HG02763 (cell line): ENCODE results near the gene AGAP1.

Experiments used
- ATAC-seq: cut with Tn5 transposase; IDR thresholded peaks from one replicate; pipeline ENCODE4 v1.9.1; 2021; ENCODE audit warnings: mild to moderate bottlenecking, moderate library complexity; ENCODE audit not compliant: unreplicated experiment

The AGAP1 gene

GRCh38 chr2:235951493-235951892, 457.6 kb downstream of the AGAP1 start:
- no peak for ATAC-seq

GRCh38 chr2:235951982-235952381, 458.1 kb downstream of the AGAP1 start:
- ATAC-seq: no peak

- ATAC-seq: no peak
Measured at GRCh38 chr2:235952714-235953113, 458.9 kb downstream of the AGAP1 start.

DNA sequence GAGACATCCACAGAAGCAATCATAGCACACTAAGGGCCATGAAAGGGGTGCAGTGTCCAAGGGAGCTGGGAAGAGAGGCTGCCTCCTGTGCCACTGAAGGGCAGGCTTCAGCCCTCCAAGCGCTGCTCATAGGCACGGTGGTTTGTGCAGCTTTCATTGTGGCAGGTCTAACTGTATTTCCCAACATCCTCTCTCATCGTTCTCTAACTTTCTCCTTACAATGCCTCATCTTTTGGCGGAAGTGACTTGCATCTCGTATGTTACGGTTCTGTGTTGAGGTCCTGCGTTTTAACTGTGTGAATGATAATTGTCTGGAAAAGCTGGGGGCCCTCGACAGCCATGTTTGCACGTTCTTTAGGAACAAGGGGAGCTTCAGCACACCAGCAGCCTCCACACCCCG, 460.4 kb downstream of the AGAP1 start:
- no peak for ATAC-seq

DNA sequence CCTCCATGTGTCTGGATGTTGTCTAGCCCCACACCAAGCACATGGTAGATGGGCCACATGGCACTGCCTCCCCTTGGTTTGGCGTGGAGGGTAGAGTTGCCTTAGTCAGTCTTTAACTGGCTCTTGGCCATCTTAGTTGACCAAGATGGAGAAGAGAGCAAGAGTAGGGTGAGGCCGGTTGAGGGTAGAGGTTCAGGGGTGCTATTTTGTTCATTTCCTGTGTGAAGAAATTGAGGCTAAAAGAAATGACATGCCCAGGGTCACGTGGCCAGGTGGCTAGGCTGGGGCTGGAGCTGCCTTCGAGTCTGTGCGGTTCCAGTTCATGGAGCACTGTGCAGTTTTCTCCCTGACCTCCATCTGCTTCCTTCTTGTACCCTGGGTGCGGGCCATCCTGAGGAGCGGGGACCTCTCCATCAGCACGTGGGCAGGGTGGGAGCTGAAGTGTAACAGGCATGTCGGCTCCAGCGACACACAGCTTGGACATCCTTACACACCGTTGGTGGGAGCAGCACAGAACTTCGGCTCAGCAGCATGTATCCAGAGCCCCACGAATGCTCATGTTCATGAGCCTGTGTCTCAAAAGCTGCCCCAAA, 461.1 kb downstream of the AGAP1 start:
- ATAC-seq: no peak

DNA sequence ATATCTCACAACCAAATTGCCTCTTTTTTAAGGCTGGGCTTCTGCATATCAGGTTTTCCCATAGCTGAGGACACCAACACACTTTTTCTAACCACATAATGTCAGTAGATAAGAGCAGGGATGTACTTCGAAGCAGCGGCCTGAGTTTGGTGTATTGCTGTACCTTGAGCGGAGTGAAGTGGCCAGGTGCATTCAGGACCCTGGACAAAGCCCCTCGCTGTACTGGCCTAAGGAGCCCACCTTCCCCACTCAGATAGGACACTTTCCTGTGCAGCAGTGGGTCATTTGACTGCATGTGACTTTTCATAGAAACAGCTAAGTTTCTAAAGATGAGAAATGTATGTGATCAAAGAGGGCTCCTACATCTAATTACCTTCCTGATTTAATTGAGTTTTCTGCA, 461.8 kb downstream of the AGAP1 start:
- no peak for ATAC-seq

DNA sequence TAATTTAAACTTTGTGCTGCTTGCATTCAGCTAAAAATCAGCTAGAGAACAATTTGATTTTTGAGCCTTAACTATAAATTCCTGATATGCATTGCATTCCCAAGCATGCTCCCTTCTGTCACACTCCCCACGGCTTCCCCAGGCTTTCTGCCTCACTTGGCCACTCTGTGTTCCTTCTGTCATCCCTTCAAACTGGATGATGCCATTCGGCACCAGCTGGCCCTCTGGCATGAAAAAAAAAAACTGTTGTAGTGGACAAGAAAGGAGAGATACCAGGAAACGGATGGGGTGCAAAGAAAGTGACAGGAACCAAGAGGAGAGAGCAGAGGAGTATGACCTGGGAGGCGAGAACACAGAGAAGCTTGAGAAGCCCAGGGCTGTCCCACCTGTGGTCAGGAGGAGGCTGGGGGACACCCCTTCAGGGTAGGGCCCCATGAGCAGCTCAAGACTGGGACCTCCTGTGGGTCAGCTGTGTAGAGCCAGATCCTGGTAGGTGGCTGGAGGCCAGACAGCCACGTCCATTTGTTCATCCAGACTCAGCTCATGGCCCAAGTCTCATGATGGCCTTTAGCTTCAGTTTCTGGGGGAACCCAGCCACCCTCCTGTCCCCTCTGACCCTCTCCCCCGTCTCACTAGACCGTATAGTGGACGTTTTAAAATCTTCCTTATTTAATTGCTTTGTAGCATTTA, 462.6 kb downstream of the AGAP1 start:
- no peak for ATAC-seq

DNA sequence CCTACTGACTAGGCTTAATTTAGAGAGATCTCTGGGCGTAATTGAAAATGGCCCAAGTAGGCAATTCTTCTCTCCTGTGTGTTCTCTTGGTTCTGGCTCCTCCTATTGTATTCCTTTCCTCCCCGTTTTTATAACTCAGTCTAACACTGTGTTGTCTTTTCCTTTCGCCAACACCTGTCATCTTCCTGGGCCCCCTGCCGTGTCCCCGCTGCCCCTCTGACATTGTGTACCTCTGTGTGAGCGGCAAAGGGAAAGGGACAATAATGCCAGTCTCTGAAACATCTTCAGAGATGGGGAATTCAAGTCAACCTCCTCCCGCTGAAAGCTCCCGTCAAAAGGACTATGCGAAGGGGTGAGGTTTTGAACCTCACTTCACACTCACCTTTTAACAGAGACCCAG, 463.4 kb downstream of the AGAP1 start:
- no peak for ATAC-seq

DNA sequence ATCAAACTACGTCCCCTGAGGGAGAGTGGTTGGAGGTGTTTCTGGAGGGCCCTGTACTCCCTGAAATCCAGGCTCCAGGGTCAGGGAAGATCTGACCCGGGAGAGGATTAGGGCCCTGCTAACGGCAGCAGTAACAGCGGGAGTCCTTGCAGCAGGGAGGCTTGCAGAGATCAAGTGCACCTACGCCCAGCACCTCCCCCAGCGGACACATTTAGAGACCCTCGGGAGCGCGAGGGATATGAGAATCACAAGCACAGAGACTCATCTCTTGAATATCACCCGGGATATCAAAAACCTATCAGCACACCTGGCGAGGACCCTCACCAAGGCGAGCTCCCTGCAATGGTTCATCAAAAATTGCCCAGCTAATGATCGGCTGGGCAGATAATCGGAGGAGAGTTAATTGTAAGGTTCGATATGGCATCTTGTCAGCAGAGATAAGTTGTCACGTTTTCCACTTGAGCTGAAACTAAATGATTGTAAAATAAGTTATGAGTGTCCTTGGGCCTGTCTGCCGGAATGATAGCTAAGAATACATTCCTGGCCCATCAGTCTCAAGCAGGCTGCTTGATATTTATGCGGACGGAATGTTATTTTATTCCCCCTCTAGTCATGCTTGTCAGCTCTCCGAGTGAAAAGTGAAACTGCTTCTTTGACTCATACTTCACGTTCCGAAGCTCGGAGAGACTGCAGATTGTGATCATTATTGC, 464.5 kb downstream of the AGAP1 start:
- no peak for ATAC-seq

- no peak for ATAC-seq
Measured at GRCh38 chr2:235958931-235959410, 465.1 kb downstream of the AGAP1 start.

DNA sequence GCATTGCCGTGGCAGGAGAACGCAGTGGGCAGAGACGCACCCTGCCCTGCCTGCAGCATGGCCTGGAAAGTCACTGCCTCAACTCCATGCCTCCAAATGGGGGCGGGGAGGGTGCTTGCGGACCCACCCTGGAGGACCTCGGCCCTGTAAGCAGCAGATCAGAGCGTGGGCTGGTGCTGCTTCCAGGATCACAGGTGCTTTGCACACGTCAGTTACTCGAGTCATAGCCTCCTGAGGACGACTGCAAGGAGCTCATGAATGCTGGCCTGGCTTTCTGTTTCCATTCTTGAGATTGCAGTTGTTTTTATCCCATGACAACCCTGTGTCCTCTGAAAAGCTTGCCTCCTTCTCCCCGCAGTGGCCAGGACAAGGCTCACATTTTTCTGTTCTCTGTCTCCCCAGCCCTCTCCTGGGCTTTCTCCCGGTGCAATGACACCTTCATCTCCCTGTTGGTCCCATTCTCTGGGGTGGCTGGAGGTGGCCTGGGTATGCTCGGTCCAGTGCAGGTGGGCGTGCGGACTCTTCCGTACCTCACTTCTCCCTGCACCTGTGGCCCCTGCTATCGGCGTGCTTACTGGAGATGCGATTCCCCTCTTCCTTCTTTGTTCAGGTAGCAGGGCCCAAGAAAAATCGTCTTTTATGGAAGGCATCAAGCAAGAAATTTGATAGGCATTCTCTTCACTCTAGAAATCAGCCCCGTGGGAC, 466.3 kb downstream of the AGAP1 start:
- no peak for ATAC-seq

- no peak for ATAC-seq
Measured at GRCh38 chr2:235960716-235961640, 467.1 kb downstream of the AGAP1 start.

DNA sequence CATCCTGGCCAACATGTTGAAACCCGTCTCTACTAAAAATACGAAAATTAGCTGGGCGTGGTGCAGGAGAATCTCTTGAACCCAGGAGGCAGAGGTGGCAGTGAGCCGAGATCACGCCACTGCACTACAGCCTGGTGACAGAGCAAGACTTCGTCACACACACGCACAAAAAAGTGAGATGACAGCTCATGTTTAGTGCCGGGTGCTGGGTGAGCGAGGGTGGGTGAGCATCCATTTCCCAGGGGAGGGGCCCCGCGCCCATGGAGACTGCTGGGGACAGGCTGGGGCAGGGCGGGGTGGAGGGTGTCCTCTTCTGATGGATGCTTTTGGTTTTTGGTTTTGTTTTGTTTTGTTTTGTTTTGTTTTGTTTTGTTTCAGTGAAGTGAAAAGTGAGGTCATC, 467.9 kb downstream of the AGAP1 start:
- no peak for ATAC-seq

DNA sequence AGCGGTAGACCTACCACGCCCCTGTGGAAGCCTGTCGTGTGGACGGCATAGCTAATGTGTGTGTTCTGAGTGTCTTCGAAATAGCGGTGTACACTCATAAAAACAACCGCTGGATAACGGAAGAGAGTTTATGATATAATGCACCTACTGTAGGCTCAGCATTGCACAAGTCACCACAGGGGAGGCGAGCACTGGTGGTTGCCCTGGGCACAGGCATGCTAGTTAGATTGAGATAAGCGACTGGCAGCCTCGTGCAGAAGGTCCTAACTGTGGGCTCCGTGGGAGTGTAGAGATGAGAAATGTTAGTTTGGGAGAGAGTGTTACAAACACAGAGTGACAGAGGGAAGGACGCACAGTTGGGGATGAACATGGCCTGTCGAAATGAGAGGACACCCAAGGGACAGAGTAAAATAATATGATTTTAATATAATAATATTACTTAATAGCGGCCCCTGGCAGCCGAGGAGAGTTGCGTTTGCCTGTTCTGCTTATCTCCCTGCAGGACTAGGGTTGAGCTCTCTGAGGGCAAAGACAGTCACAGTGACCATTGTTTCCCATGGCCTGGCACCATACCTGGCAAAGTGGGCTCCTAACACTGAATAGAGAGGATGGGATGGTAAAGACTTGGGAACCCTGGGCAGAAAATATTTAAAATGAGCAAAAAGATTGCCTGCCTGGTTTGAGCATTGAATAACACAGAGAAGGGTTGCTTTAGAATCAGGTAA, 470.2 kb downstream of the AGAP1 start:
- ATAC-seq: no peak

DNA sequence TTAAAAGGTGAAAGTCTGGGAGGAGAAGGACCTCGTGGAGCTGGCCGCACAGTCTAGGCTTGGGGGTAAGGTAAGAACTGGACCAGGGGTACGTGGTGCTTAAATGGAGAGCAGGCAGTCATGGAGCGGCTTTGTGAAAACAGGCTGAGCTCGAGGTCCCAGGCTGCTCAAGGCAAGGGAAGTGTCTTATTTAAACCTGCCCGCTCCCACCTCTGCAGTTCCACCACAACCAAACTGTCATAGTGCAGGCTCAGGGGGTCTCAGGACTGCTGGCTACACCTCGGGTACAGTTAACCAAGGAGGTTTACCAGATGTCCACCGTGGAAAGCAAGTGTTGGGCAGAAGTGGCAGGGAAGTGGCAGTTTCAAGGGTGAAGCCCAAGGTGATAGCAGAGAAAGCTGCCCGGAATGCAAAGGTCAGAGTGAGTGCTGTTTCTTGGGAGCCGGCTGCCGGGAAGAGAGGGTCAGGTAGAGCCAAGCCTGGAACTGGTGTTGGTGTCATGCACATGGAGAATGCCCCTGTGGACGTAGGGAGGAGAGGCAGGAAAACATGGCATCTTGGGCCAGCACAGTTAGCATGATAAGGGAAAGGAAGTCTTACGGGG, 471.0 kb downstream of the AGAP1 start:
- no peak for ATAC-seq

DNA sequence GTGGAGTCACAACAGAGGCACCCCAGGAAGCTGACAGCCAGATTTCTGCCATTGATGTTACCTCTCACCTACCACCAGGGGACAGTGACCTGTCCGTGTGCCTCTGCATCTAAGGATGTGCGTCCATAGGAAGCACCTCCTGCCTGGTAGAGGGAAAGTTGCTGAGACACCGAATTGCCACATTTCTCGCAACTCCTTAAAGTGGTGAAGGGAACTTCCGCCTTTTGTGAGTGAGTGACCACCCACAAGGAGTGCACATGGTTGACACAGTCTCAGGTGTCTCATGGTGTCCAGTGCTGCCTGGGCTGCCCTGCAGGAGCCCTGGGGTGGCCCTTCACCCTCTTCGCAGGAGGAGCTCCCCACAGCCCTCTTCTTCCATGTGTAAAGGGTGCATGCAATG, 472.6 kb downstream of the AGAP1 start:
- ATAC-seq: no peak

DNA sequence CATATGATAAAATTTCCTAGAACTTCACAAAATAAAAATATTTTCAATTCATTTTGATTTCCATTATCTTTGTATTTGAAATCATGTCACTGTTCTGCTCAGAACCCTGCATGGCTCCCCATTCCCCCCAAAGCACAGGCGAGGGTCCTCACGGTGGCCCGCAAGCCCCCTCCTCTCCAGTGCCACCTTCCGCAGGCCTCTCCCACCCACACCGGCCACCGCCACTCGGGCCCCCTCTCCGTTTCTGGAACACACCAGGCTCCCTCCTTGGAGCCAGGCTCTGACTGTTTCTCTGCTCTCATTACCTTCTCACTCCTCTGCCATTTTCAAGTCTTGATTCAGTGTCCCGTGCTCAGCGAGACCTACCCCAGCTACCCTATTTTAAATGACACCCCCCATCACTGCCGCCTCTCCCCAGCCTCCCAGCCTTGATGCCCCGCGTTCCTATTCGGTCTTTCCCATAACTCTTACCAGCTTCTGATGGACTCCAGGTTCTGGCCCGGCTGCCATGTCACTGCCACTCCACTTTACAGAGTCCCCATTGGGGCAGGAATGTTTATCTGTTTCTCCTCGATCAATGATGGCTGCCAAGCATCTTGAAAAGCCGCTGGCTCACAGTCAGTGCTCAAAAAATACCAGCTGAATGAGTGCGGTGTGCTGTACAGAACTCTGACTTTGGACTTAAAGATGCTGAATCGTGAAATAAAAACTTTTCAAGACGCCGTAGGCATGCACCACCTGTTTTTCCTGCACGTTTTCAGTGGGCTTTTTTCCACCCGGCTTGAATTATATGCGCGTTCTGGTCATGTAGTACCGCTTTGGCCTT, 473.3 kb downstream of the AGAP1 start:
- no peak for ATAC-seq

DNA sequence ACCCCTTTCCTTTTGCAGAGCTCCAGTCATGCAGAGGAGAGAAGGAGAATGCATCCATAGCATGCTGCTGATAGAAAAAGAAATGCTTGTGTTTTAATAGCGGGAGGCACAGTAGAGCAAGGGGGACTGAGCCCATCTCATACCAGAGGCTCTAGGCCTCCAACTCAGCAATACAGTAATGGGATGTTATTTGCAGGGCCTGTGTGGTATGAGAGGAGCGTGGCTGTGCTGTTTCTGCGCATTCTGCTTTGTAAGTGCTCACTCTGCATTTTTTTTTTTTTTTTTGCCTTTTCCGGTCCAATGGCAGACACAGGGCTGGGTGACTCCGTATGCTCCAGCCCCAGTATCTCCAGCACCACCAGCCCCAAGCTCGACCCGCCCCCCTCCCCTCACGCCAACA, 474.3 kb downstream of the AGAP1 start:
- ATAC-seq: no peak
